Coronary artery (tissue), 2 donors: ENCODE results near the gene ABCC5.
"Not testable (repeated sequence)": the region's sequence is repeated elsewhere in the genome, so short reads cannot be mapped to it uniquely, and the experiment has no call there.

Experiments
- DNase-seq: peaks from one replicate; pipeline ENCODE4 v3.0.0-alpha.2; 2017; ENCODE audit warnings: low spot score
- H3K27ac ChIP-seq, 2 donors: fragments of 200-600 bp; sonication (generic); one replicate each; pipeline ENCODE4 v1.5.1; 2016 to 2019
- H3K4me3 ChIP-seq: fragments of 200-600 bp; sonication (generic); 2 replicates; pipeline ENCODE4 v1.5.1; 2016; ENCODE audit warnings: mild to moderate bottlenecking, moderate library complexity
- CTCF ChIP-seq: fragments of 200-600 bp; sonication (generic); IDR thresholded peaks from one replicate; pipeline ENCODE4 v1.5.1; 2019; ENCODE audit warnings: antibody characterized with exemption

The ABCC5 gene

GRCh38 chr3:184015381-184016019, 2.2 kb downstream of the ABCC5 start:
- no peak for TF ChIP-seq CTCF

GRCh38 chr3:184011937-184012889, 5.5 kb downstream of the ABCC5 start:
- no peak overlapping the region for H3K27ac ChIP-seq
- DNase-seq: no peak
- H3K4me3 ChIP-seq: no peak overlapping the region
- TF ChIP-seq CTCF: no peak

More at GRCh38 chr3:184015381-184016019, 2.2 kb downstream of the ABCC5 start:
- Histone ChIP-seq H3K4me3 (no peak overlapping the region), H3K27ac (no peak overlapping the region)
- no peak for DNase-seq

- no peak overlapping the region for H3K27ac ChIP-seq
- no peak overlapping the region for H3K4me3 ChIP-seq
- no peak for TF ChIP-seq CTCF
- no peak for DNase-seq
These were observed 6.3 kb downstream of the ABCC5 start for GRCh38 chr3:184011230-184011876.

- no peak for TF ChIP-seq CTCF
- peak overlapping the region in 1 of 2 donors; percentile 14 for H3K27ac ChIP-seq
- DNase-seq: no peak
- H3K4me3 ChIP-seq: no peak overlapping the region
These were observed 9.5 kb downstream of the ABCC5 start for GRCh38 chr3:184008161-184008560.

- peak overlapping the region in 1 of 2 donors; percentile 14 for H3K27ac ChIP-seq
- DNase-seq, H3K4me3 ChIP-seq: not testable (repeated sequence)
These were observed 10.4 kb downstream of the ABCC5 start for GRCh38 chr3:184007143-184007813.

- Histone ChIP-seq H3K4me3 (peak overlapping the region; percentile 50), H3K27ac (peak overlapping the region in 1 of 2 donors; percentile 33)
- no peak for TF ChIP-seq CTCF
- DNase-seq: no peak
These were observed 11.7 kb downstream of the ABCC5 start for GRCh38 chr3:184005941-184006507.
